Loucy (cell line): ENCODE results near the gene GPR35.
"Not testable (repeated sequence)": the region's sequence is repeated elsewhere in the genome, so short reads cannot be mapped to it uniquely, and the experiment has no call there.

Source experiments
- H2AFZ ChIP-seq: fragments of 200-600 bp; sonication (generic); 2 replicates; pipeline ENCODE4 v1.6.0; 2016; ENCODE audit warnings: antibody characterized with exemption, mild to moderate bottlenecking, low read length, moderate library complexity
- H3F3A ChIP-seq: fragments of 200-600 bp; 2 replicates; pipeline ENCODE4 v1.6.0; 2016; ENCODE audit warnings: antibody characterized with exemption, low read depth, mild to moderate bottlenecking
- H3K27me3 ChIP-seq: fragments of 200-600 bp; sonication (generic); 2 replicates; pipeline ENCODE4 v1.6.1; 2014; ENCODE audit warnings: low read length, mild to moderate bottlenecking; ENCODE audit not compliant: insufficient read depth, poor library complexity, severe bottlenecking
- H3K36me3 ChIP-seq: fragments of 200-600 bp; sonication (generic); 2 replicates; pipeline ENCODE4 v1.6.1; 2016; ENCODE audit warnings: low read length; ENCODE audit not compliant: insufficient read depth
- H3K4me1 ChIP-seq: fragments of 200-600 bp; sonication (generic); 2 replicates; pipeline ENCODE4 v1.5.1; 2014; ENCODE audit warnings: low read length, mild to moderate bottlenecking; ENCODE audit not compliant: insufficient read depth, poor library complexity, severe bottlenecking
- H3K4me2 ChIP-seq: fragments of 200-600 bp; sonication (generic); 2 replicates; pipeline ENCODE4 v1.6.0; 2014; ENCODE audit warnings: antibody characterized with exemption, low read length, low read depth, mild to moderate bottlenecking; ENCODE audit not compliant: poor library complexity, severe bottlenecking
- H3K4me3 ChIP-seq: fragments of 200-600 bp; sonication (generic); 2 replicates; pipeline ENCODE4 v1.5.1; 2014; ENCODE audit warnings: low read length, mild to moderate bottlenecking, mixed read lengths; ENCODE audit not compliant: poor library complexity, severe bottlenecking
- H3K79me2 ChIP-seq: fragments of 200-600 bp; sonication (generic); 2 replicates; pipeline ENCODE4 v1.6.1; 2014; ENCODE audit warnings: low read length; ENCODE audit not compliant: insufficient read depth
- H3K9ac ChIP-seq: fragments of 200-600 bp; sonication (generic); 2 replicates; pipeline ENCODE4 v1.6.0; 2014; ENCODE audit warnings: mild to moderate bottlenecking, low read depth, low read length, moderate library complexity; ENCODE audit not compliant: poor library complexity, severe bottlenecking
- H3K9me2 ChIP-seq: fragments of 200-600 bp; sonication (generic); replicated peaks from 2 replicates; pipeline ENCODE4 v1.6.1; 2016; ENCODE audit warnings: low read depth, low read length, mixed read lengths
- H3K9me3 ChIP-seq: fragments of 200-600 bp; sonication (generic); 2 replicates; pipeline ENCODE4 v1.6.1; 2014; ENCODE audit warnings: mild to moderate bottlenecking, antibody characterized with exemption, low read length, low read depth; ENCODE audit not compliant: insufficient read depth
- H4K20me1 ChIP-seq: fragments of 200-600 bp; sonication (generic); 2 replicates; pipeline ENCODE4 v1.6.0; 2014; ENCODE audit warnings: antibody characterized with exemption, low read length, mild to moderate bottlenecking; ENCODE audit not compliant: insufficient read depth, poor library complexity, severe bottlenecking
- EZH2phosphoT487 ChIP-seq: fragments of 200-600 bp; IDR thresholded peaks from 2 replicates; pipeline ENCODE4 v1.6.1; 2018; ENCODE audit warnings: antibody characterized with exemption, mild to moderate bottlenecking, moderate library complexity, borderline replicate concordance
- TF ChIP-seq, protein P1 (sequence below): fragments of 200-600 bp; sonication (generic); conservative IDR thresholded peaks from 2 replicates; pipeline ENCODE4 v1.5.1; 2014; ENCODE audit warnings: mild to moderate bottlenecking, antibody characterized with exemption, low read length

GPR35 gene

DNA sequence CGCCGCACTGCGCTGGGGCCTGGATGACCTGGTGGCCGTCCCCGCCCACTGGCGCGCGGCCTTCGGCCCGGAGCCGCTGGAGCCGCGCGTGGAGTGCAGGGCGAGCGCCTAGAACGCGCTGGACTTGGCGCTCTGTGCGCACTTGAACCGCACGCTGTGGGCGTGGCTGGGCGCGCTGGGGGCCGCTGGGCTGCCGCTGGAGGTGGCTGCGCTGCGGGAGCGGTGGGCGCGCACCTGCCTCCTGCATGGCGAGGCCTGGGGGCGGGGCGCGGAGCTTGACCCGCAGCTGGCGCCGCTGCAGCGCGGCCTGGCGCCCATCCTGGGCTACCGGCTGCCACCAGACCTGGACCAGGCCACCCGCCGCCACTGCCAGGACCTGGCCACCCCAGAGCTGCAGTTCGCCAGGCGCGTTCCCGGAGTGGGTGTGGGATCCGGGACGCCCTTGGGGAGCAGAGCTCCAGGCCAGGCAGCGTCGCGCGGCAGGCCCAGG is 47.5 kb downstream of the GPR35 start:
- Histone ChIP-seq H3F3A (no peaks in the 10 kb centered on the region), H3K79me2 (no peaks in the 10 kb centered on the region), H3K27me3 (no peaks in the 10 kb centered on the region), H3K4me2 (no peak overlapping the region), H3K9me2 (no peaks in the 10 kb centered on the region), H4K20me1 (no peaks in the 10 kb centered on the region), H3K36me3 (no peaks in the 10 kb centered on the region), H2AFZ (no peak overlapping the region), H3K4me3 (no peak overlapping the region), H3K4me1 (no peaks in the 10 kb centered on the region), H3K9ac (no peak overlapping the region), H3K9me3 (no peaks in the 10 kb centered on the region)
- TF ChIP-seq EZH2phosphoT487, result no peak
- TF ChIP-seq, protein P1, sequence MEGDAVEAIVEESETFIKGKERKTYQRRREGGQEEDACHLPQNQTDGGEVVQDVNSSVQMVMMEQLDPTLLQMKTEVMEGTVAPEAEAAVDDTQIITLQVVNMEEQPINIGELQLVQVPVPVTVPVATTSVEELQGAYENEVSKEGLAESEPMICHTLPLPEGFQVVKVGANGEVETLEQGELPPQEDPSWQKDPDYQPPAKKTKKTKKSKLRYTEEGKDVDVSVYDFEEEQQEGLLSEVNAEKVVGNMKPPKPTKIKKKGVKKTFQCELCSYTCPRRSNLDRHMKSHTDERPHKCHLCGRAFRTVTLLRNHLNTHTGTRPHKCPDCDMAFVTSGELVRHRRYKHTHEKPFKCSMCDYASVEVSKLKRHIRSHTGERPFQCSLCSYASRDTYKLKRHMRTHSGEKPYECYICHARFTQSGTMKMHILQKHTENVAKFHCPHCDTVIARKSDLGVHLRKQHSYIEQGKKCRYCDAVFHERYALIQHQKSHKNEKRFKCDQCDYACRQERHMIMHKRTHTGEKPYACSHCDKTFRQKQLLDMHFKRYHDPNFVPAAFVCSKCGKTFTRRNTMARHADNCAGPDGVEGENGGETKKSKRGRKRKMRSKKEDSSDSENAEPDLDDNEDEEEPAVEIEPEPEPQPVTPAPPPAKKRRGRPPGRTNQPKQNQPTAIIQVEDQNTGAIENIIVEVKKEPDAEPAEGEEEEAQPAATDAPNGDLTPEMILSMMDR, result no peak

DNA sequence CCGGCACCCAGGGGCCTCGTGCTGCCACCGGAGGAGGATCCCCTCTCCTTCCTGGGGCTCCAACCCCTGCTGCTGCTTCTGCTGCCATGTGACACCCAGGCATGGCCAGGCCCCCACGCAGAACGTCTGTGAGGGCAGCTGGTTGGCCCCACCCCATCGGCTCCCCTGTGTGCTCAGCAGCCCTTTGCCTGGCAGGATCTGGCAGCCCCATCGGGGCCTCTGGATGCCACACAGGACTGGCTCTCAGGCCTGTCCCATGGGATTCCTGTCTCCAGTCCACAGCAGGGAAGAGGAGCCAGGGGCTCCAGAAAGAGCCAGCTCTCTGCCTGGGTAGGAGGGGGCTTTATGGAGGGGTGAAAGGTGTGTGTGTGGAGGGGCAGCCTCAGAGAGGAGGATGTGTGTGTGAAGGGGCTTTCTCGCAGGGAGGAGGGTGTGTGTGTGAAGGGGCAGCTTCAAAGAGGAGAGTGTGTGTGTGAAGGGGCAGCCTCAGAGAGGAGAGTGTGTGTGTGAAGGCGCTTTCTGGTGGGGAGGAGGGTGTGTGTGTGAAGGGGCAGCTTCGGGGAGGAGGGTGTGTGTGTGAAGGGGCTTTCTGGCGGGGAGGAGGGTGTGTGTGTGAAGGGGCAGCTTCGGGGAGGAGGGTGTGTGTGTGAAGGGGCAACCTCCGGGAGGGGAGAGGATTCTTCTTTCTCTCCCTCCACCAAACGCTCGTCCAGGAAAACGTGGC is 49.3 kb downstream of the GPR35 start:
- not testable (repeated sequence) for H2AFZ ChIP-seq, H3K36me3 ChIP-seq, H3K4me1 ChIP-seq, H3K4me2 ChIP-seq, H3K9me2 ChIP-seq, H3K9me3 ChIP-seq, H3F3A ChIP-seq, H3K4me3 ChIP-seq, H3K79me2 ChIP-seq, H4K20me1 ChIP-seq, H3K9ac ChIP-seq, H3K27me3 ChIP-seq

DNA sequence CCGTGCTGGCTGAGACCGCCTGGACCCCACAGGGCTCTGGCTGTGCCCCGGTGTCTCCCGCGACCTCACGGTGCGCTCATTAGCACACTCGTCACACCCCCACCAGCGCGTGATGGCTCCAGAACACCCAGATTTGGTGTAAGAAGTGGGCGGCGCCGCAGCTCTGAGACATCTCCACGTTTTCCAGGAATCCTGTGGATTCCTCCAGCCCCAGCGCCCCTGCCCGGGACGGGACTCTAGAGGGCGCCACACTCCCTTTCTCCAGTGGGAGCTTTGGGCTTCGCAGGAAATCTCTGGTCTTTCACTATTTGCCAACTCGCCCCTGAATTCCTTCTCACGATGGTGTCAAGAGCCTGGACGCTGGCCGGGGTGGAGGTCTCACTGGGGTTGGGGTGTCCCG is 50.1 kb downstream of the GPR35 start:
- H3K9me2 ChIP-seq, H2AFZ ChIP-seq, H4K20me1 ChIP-seq, H3K4me1 ChIP-seq, H3F3A ChIP-seq, H3K9ac ChIP-seq, H3K27me3 ChIP-seq, H3K79me2 ChIP-seq, H3K36me3 ChIP-seq, H3K4me2 ChIP-seq, H3K4me3 ChIP-seq, H3K9me3 ChIP-seq: not testable (repeated sequence)

DNA sequence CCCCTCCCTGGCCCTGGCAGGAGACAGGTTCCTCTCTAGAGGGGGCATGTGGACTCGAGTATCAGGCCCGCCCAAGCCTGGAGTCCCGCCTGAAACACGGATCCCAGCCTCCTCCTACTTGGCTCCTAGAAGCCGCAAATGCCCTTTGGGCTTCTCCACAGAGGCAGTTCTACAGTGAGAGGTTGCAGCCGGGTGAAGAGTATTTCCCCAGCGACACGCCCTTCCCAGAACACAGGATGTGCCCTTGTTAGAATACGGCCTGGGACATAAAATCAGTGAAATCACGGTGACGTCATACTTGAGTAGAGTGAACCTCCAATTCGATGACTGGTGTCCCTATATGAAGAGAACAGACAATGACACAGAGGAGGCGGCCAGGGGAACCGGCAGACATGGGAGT is 52.8 kb downstream of the GPR35 start:
- not testable (repeated sequence) for H3K27me3 ChIP-seq, H3F3A ChIP-seq, H3K4me3 ChIP-seq, H3K4me2 ChIP-seq, H3K9me2 ChIP-seq, H3K4me1 ChIP-seq, H2AFZ ChIP-seq, H3K9me3 ChIP-seq, H3K36me3 ChIP-seq, H4K20me1 ChIP-seq, H3K9ac ChIP-seq, H3K79me2 ChIP-seq

DNA sequence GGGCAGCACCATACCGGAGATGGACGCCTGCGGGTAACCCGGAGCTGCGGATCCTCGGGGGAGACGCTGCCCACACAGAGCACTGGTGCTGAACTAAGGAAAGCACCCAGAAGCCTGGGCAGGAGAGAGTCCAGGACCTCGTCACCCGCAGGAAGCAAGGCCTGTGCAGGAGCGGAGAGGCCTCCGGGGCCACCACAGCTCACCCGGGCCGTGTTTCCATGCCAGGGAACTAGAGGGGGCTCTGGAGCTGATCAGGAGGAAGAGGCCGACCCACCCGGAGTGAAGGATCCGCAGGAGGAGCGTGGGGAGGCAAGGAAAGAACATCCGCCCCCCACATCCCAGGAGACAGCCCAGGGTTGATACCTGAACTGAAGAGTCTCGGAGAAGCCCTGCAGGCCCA is 53.6 kb downstream of the GPR35 start:
- not testable (repeated sequence) for H3K79me2 ChIP-seq, H3K36me3 ChIP-seq, H3K4me3 ChIP-seq, H3K9ac ChIP-seq, H3K4me2 ChIP-seq, H3K4me1 ChIP-seq, H3K27me3 ChIP-seq, H4K20me1 ChIP-seq, H3K9me2 ChIP-seq, H3F3A ChIP-seq, H3K9me3 ChIP-seq, H2AFZ ChIP-seq

DNA sequence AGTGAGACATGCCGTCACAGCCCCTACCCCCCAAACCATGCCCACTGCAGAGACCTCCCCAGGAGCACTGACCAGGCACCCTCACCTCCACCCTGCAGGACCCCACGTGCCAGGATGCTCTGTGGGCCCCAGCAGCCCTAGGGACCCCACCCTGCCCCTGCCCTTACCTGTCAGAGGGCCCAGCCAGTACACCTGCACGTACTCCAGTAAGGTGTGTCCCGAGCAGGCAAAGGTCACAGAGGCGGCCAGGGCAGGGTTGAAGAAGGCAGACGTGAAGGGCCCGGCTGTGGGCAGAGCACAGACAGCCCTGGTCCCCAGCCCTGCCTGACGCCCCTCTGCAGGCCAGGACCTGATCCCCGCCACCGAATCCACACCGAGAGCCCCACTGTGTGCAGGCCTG is 54.9 kb downstream of the GPR35 start:
- H4K20me1 ChIP-seq, H3K9me3 ChIP-seq, H3K27me3 ChIP-seq, H3K79me2 ChIP-seq, H3K9me2 ChIP-seq, H3K36me3 ChIP-seq, H3K4me3 ChIP-seq, H3K4me2 ChIP-seq, H2AFZ ChIP-seq, H3K9ac ChIP-seq, H3K4me1 ChIP-seq, H3F3A ChIP-seq: not testable (repeated sequence)
